Measurements from ENCODE around the gene BRD1.
"Not testable (repeated sequence)": the region's sequence is repeated elsewhere in the genome, so short reads cannot be mapped to it uniquely, and the experiment has no call there.

BRD1 gene

GRCh38 chr22:49824936-49825335, 2.7 kb downstream of the BRD1 start:
- Mint-ChIP-seq H3K27ac (peak overlapping the region; percentile 94), H3K9me3 (no peaks in the 10 kb centered on the region), H3K36me3 (ENCODE audit: low read depth) (peaks cover 66% of the 10 kb centered on the region), H3K4me3 (peak overlapping the region; percentile 90), H3K27me3 (no peaks in the 10 kb centered on the region), H3K4me1 (ENCODE audit: low read depth) (peaks cover 66% of the 10 kb centered on the region)
- DNase-seq = no peak

GRCh38 chr22:49824185-49824925, 3.3 kb downstream of the BRD1 start:
- no peaks in the 10 kb centered on the region for H3K27me3 Mint-ChIP-seq
- H3K27ac Mint-ChIP-seq = peak overlapping the region; percentile 55
- H3K9me3 Mint-ChIP-seq = no peaks in the 10 kb centered on the region
- H3K4me1 Mint-ChIP-seq (ENCODE audit: low read depth) = peaks cover 60% of the 10 kb centered on the region
- peak overlapping the region; percentile 90 for H3K4me3 Mint-ChIP-seq
- peaks cover 70% of the 10 kb centered on the region for H3K36me3 Mint-ChIP-seq (ENCODE audit: low read depth)
- DNase-seq = no peak

GRCh38 chr22:49823289-49824045, 4.2 kb downstream of the BRD1 start:
- Mint-ChIP-seq H3K9me3 (no peaks in the 10 kb centered on the region), H3K27ac (peak overlapping the region; percentile 55), H3K36me3 (ENCODE audit: low read depth) (peaks cover 79% of the 10 kb centered on the region), H3K4me1 (ENCODE audit: low read depth) (peaks cover 57% of the 10 kb centered on the region), H3K4me3 (no peak overlapping the region), H3K27me3 (no peaks in the 10 kb centered on the region)
- DNase-seq = no peak

- DNase-seq = not testable (repeated sequence)
- peaks cover 73% of the 10 kb centered on the region for H3K4me1 Mint-ChIP-seq (ENCODE audit: low read depth)
Observed at GRCh38 chr22:49821741-49822140, 5.9 kb downstream of the BRD1 start.

GRCh38 chr22:49820984-49821383, 6.7 kb downstream of the BRD1 start:
- DNase-seq = no peak
- no peak overlapping the region for H3K4me3 Mint-ChIP-seq
- no peaks in the 10 kb centered on the region for H3K27me3 Mint-ChIP-seq
- H3K4me1 Mint-ChIP-seq (ENCODE audit: low read depth) = peaks cover 79% of the 10 kb centered on the region
- H3K9me3 Mint-ChIP-seq = no peaks in the 10 kb centered on the region
- peaks cover 95% of the 10 kb centered on the region for H3K36me3 Mint-ChIP-seq (ENCODE audit: low read depth)
- H3K27ac Mint-ChIP-seq = peak overlapping the region; percentile 50

More at GRCh38 chr22:49821741-49822140, 5.9 kb downstream of the BRD1 start:
- not testable (repeated sequence) for H3K27ac Mint-ChIP-seq, H3K9me3 Mint-ChIP-seq, H3K4me3 Mint-ChIP-seq, H3K27me3 Mint-ChIP-seq
- H3K36me3 Mint-ChIP-seq (ENCODE audit: low read depth) = peaks cover 96% of the 10 kb centered on the region

GRCh38 chr22:49817359-49817758, 10.3 kb downstream of the BRD1 start:
- Mint-ChIP-seq H3K4me1 (ENCODE audit: low read depth) (peaks cover 75% of the 10 kb centered on the region), H3K9me3 (no peaks in the 10 kb centered on the region), H3K27ac (peak overlapping the region; percentile 7), H3K27me3 (no peaks in the 10 kb centered on the region), H3K36me3 (ENCODE audit: low read depth) (peaks cover 88% of the 10 kb centered on the region), H3K4me3 (no peak overlapping the region)
- DNase-seq = no peak

- Mint-ChIP-seq H3K4me3 (peak overlapping the region; percentile 10), H3K4me1 (ENCODE audit: low read depth) (peaks cover 77% of the 10 kb centered on the region), H3K36me3 (ENCODE audit: low read depth) (peaks cover 84% of the 10 kb centered on the region), H3K9me3 (no peaks in the 10 kb centered on the region), H3K27ac (peak overlapping the region; percentile 76), H3K27me3 (no peaks in the 10 kb centered on the region)
- DNase-seq = no peak
Observed at GRCh38 chr22:49815641-49816091, 12.0 kb downstream of the BRD1 start.

- no peak for DNase-seq
- Mint-ChIP-seq H3K36me3 (ENCODE audit: low read depth) (peaks cover 81% of the 10 kb centered on the region), H3K27me3 (no peaks in the 10 kb centered on the region), H3K4me3 (no peak overlapping the region), H3K4me1 (ENCODE audit: low read depth) (peaks cover 78% of the 10 kb centered on the region), H3K27ac (peak overlapping the region; percentile 20), H3K9me3 (no peaks in the 10 kb centered on the region)
Observed at GRCh38 chr22:49814856-49815255, 12.8 kb downstream of the BRD1 start.

GRCh38 chr22:49814164-49814686, 13.4 kb downstream of the BRD1 start:
- Mint-ChIP-seq H3K4me3 (no peak overlapping the region), H3K27ac (peak overlapping the region; percentile 50), H3K4me1 (ENCODE audit: low read depth) (peaks cover 82% of the 10 kb centered on the region), H3K27me3 (no peaks in the 10 kb centered on the region), H3K36me3 (ENCODE audit: low read depth) (peaks cover 80% of the 10 kb centered on the region), H3K9me3 (no peaks in the 10 kb centered on the region)
- no peak for DNase-seq

GRCh38 chr22:49812838-49813237, 14.8 kb downstream of the BRD1 start:
- H3K27ac Mint-ChIP-seq = no peak overlapping the region
- H3K4me1 Mint-ChIP-seq (ENCODE audit: low read depth) = peaks cover 83% of the 10 kb centered on the region
- no peak overlapping the region for H3K4me3 Mint-ChIP-seq
- H3K9me3 Mint-ChIP-seq = no peaks in the 10 kb centered on the region
- no peaks in the 10 kb centered on the region for H3K27me3 Mint-ChIP-seq
- H3K36me3 Mint-ChIP-seq (ENCODE audit: low read depth) = peaks cover 76% of the 10 kb centered on the region
- DNase-seq = no peak

- no peaks in the 10 kb centered on the region for H3K27me3 Mint-ChIP-seq
- peak overlapping the region; percentile 75 for H3K27ac Mint-ChIP-seq
- no peaks in the 10 kb centered on the region for H3K9me3 Mint-ChIP-seq
- peaks cover 76% of the 10 kb centered on the region for H3K36me3 Mint-ChIP-seq (ENCODE audit: low read depth)
- no peak for DNase-seq
- H3K4me3 Mint-ChIP-seq = no peak overlapping the region
- H3K4me1 Mint-ChIP-seq (ENCODE audit: low read depth) = peaks cover 83% of the 10 kb centered on the region
Observed at GRCh38 chr22:49811020-49811791, 16.5 kb downstream of the BRD1 start.

GRCh38 chr22:49810363-49811019, 17.2 kb downstream of the BRD1 start:
- no peak overlapping the region for H3K4me3 Mint-ChIP-seq
- peaks cover 79% of the 10 kb centered on the region for H3K4me1 Mint-ChIP-seq (ENCODE audit: low read depth)
- H3K36me3 Mint-ChIP-seq (ENCODE audit: low read depth) = peaks cover 75% of the 10 kb centered on the region
- DNase-seq = no peak
- H3K27me3 Mint-ChIP-seq = no peaks in the 10 kb centered on the region
- no peaks in the 10 kb centered on the region for H3K9me3 Mint-ChIP-seq
- H3K27ac Mint-ChIP-seq = peak overlapping the region; percentile 75

GRCh38 chr22:49807780-49808708, 19.6 kb downstream of the BRD1 start:
- H3K36me3 Mint-ChIP-seq (ENCODE audit: low read depth) = peaks cover 79% of the 10 kb centered on the region
- H3K9me3 Mint-ChIP-seq = no peaks in the 10 kb centered on the region
- H3K27me3 Mint-ChIP-seq = no peaks in the 10 kb centered on the region
- H3K4me1 Mint-ChIP-seq (ENCODE audit: low read depth) = peaks cover 81% of the 10 kb centered on the region
- DNase-seq = no peak
- peak overlapping the region; percentile 32 for H3K4me3 Mint-ChIP-seq
- H3K27ac Mint-ChIP-seq = peak overlapping the region; percentile 53
